HEK293 (cell line): ENCODE results near the gene KLK15.

ENCODE experiments used
- CTCF ChIA-PET: fragments of 350-600 bp; formaldehyde crosslinking; extraction: SDS; loops from one replicate; lab custom pipeline; 2021; ENCODE audit warnings: antibody characterized with exemption; lab: Yijun Ruan, JAX
- POLR2A ChIA-PET: fragments of 300-600 bp; formaldehyde crosslinking; extraction: SDS; loops from one replicate; lab custom pipeline; 2020; ENCODE audit warnings: antibody characterized with exemption, inconsistent platforms; lab: Yijun Ruan, JAX
- H3K27ac ChIP-seq: fragments of 200-500 bp; sonication (Bioruptor generic); 2 replicates; pipeline ENCODE4 v1.5.1; 2014; ENCODE audit warnings: low read depth, low read length, control low read depth, inconsistent platforms; ENCODE audit errors: extremely low read depth
- H3K36me3 ChIP-seq, 2 experiments: fragments of 200-500 bp in 1 of 2; sonication (Bioruptor generic) in 1 of 2; 1 replicate in 1 of 2; 2 replicates in 1 of 2; pipeline ENCODE4 v1.5.1; 2014 to 2017; ENCODE audit warnings: inconsistent platforms in 2 of 2, low read length in 2 of 2; ENCODE audit not compliant: control insufficient read depth in 2 of 2, insufficient read depth in 1 of 2
- H3K4me1 ChIP-seq: fragments of 200-500 bp; sonication (Bioruptor generic); 2 replicates; pipeline ENCODE4 v1.5.1; 2014; ENCODE audit warnings: mild to moderate bottlenecking, low read length, inconsistent platforms; ENCODE audit not compliant: control insufficient read depth, insufficient read depth
- H3K4me3 ChIP-seq: 2 replicates; pipeline ENCODE4 v1.5.1; 2011; ENCODE audit warnings: low read depth, mild to moderate bottlenecking, control low read depth, low read length, moderate library complexity
- H3K9me3 ChIP-seq: fragments of 200-500 bp; sonication (Bioruptor generic); 2 replicates; pipeline ENCODE4 v1.5.1; 2014; ENCODE audit warnings: low read depth, low read length, inconsistent platforms; ENCODE audit not compliant: control insufficient read depth, insufficient read depth
- HOXD13 ChIP-seq: sonication (generic); formaldehyde crosslinking; IDR thresholded peaks from 2 replicates; pipeline ENCODE4 v1.8.0; 2022; ENCODE audit warnings: missing genetic modification reagents, borderline replicate concordance
- KLF10 ChIP-seq: fragments of 450-650 bp; IDR thresholded peaks from 2 replicates; pipeline ENCODE4 v1.5.1; 2018; ENCODE audit warnings: missing biosample characterization, mild to moderate bottlenecking, missing genetic modification characterization
- KLF16 ChIP-seq: fragments of 450-650 bp; formaldehyde crosslinking; IDR thresholded peaks from 2 replicates; pipeline ENCODE4 v1.5.1; 2017; ENCODE audit warnings: missing biosample characterization, missing genetic modification characterization
- MEIS1 ChIP-seq: sonication (generic); formaldehyde crosslinking; IDR thresholded peaks from 2 replicates; pipeline ENCODE4 v1.8.1; 2022; ENCODE audit warnings: missing genetic modification reagents, mild to moderate bottlenecking, borderline replicate concordance
- PBX3 ChIP-seq: sonication (generic); formaldehyde crosslinking; IDR thresholded peaks from 2 replicates; pipeline ENCODE4 v1.8.1; 2022; ENCODE audit warnings: mild to moderate bottlenecking, moderate library complexity, missing genetic modification reagents
- RBAK ChIP-seq: fragments of 450-650 bp; formaldehyde crosslinking; IDR thresholded peaks from 2 replicates; pipeline ENCODE4 v1.5.1; 2016; ENCODE audit warnings: missing biosample characterization, missing genetic modification characterization
- SP3 ChIP-seq: fragments of 450-650 bp; formaldehyde crosslinking; IDR thresholded peaks from 2 replicates; pipeline ENCODE4 v1.5.1; 2016; ENCODE audit warnings: missing biosample characterization, missing genetic modification characterization
- TCF7L2 ChIP-seq: IDR thresholded peaks from 2 replicates; pipeline ENCODE4 v1.6.1; 2011; ENCODE audit warnings: low read depth, mild to moderate bottlenecking, inconsistent platforms, low read length, moderate library complexity, borderline replicate concordance
- WT1 ChIP-seq: fragments of 450-650 bp; formaldehyde crosslinking; IDR thresholded peaks from 2 replicates; pipeline ENCODE4 v1.5.1; 2016; ENCODE audit warnings: missing biosample characterization, missing genetic modification characterization
- YY2 ChIP-seq: fragments of 450-650 bp; formaldehyde crosslinking; IDR thresholded peaks from 2 replicates; pipeline ENCODE4 v1.5.1; 2016; ENCODE audit warnings: missing biosample characterization, missing genetic modification characterization
- ZEB2 ChIP-seq: fragments of 450-650 bp; formaldehyde crosslinking; IDR thresholded peaks from 2 replicates; pipeline ENCODE4 v1.5.1; 2016; ENCODE audit warnings: missing biosample characterization, missing genetic modification characterization
- ZFP41 ChIP-seq: fragments of 450-650 bp; formaldehyde crosslinking; IDR thresholded peaks from 2 replicates; pipeline ENCODE4 v1.5.1; 2016; ENCODE audit warnings: missing biosample characterization, missing genetic modification characterization, borderline replicate concordance
- ZIC2 ChIP-seq: fragments of 450-650 bp; formaldehyde crosslinking; IDR thresholded peaks from 2 replicates; pipeline ENCODE4 v1.5.1; 2016; ENCODE audit warnings: missing biosample characterization, missing genetic modification characterization
- ZNF132 ChIP-seq: fragments of 450-650 bp; formaldehyde crosslinking; IDR thresholded peaks from 2 replicates; pipeline ENCODE4 v1.5.1; 2017; ENCODE audit warnings: missing biosample characterization, missing genetic modification characterization, borderline replicate concordance
- ZNF140 ChIP-seq: fragments of 450-650 bp; formaldehyde crosslinking; IDR thresholded peaks from 2 replicates; pipeline ENCODE4 v1.5.1; 2016; ENCODE audit warnings: missing biosample characterization, missing genetic modification characterization
- ZNF148 ChIP-seq: fragments of 450-650 bp; formaldehyde crosslinking; IDR thresholded peaks from 2 replicates; pipeline ENCODE4 v1.5.0; 2017; ENCODE audit warnings: missing biosample characterization, missing genetic modification characterization, borderline replicate concordance
- ZNF169 ChIP-seq: fragments of 450-650 bp; formaldehyde crosslinking; IDR thresholded peaks from 2 replicates; pipeline ENCODE4 v1.5.1; 2016; ENCODE audit warnings: missing biosample characterization, missing genetic modification characterization
- ZNF174 ChIP-seq: fragments of 450-650 bp; formaldehyde crosslinking; IDR thresholded peaks from 2 replicates; pipeline ENCODE4 v1.5.0; 2017; ENCODE audit warnings: missing biosample characterization, mild to moderate bottlenecking, missing genetic modification characterization
- ZNF18 ChIP-seq: fragments of 450-650 bp; formaldehyde crosslinking; IDR thresholded peaks from 2 replicates; pipeline ENCODE4 v1.5.1; 2016; ENCODE audit warnings: missing biosample characterization, missing genetic modification characterization
- ZNF184 ChIP-seq: fragments of 450-650 bp; IDR thresholded peaks from 2 replicates; pipeline ENCODE4 v1.5.1; 2018; ENCODE audit warnings: missing biosample characterization, mild to moderate bottlenecking, missing genetic modification characterization
- ZNF19 ChIP-seq: fragments of 450-650 bp; formaldehyde crosslinking; IDR thresholded peaks from 2 replicates; pipeline ENCODE4; 2016; ENCODE audit warnings: missing biosample characterization, missing genetic modification characterization, low read depth
- ZNF2 ChIP-seq: fragments of 450-650 bp; formaldehyde crosslinking; IDR thresholded peaks from 2 replicates; pipeline ENCODE4 v1.5.1; 2016; ENCODE audit warnings: missing biosample characterization, missing genetic modification characterization
- ZNF211 ChIP-seq: fragments of 450-650 bp; formaldehyde crosslinking; IDR thresholded peaks from 2 replicates; pipeline ENCODE4 v1.5.1; 2016; ENCODE audit warnings: low read depth, missing biosample characterization, missing genetic modification characterization
- ZNF223 ChIP-seq: fragments of 450-650 bp; formaldehyde crosslinking; IDR thresholded peaks from 2 replicates; pipeline ENCODE4 v1.5.1; 2016; ENCODE audit warnings: missing biosample characterization, missing genetic modification characterization
- ZNF248 ChIP-seq: fragments of 450-650 bp; formaldehyde crosslinking; IDR thresholded peaks from 2 replicates; pipeline ENCODE4 v1.5.1; 2017; ENCODE audit warnings: missing biosample characterization, missing genetic modification characterization
- ZNF274 ChIP-seq, 2 experiments: fragments of 200-500 bp in 1 of 2; fragments of 450-650 bp in 1 of 2; sonication (Bioruptor generic) in 1 of 2; formaldehyde crosslinking in 1 of 2; IDR thresholded peaks; 2 replicates each; pipeline versions ENCODE4 v1.5.1 to v1.6.1; 2014 to 2016; ENCODE audit warnings: borderline replicate concordance in 1 of 2, inconsistent platforms in 1 of 2, low read length in 1 of 2, missing biosample characterization in 1 of 2, missing genetic modification characterization in 1 of 2
- ZNF292 ChIP-seq: fragments of 450-650 bp; formaldehyde crosslinking; IDR thresholded peaks from 2 replicates; pipeline ENCODE4 v1.5.1; 2016; ENCODE audit warnings: low read depth, missing biosample characterization, missing genetic modification characterization, borderline replicate concordance
- ZNF341 ChIP-seq: fragments of 450-650 bp; formaldehyde crosslinking; IDR thresholded peaks from 2 replicates; pipeline ENCODE4; 2016; ENCODE audit warnings: low read depth, missing biosample characterization, missing genetic modification characterization
- ZNF423 ChIP-seq: fragments of 450-650 bp; formaldehyde crosslinking; IDR thresholded peaks from 2 replicates; pipeline ENCODE4 v1.5.1; 2016; ENCODE audit warnings: missing biosample characterization, missing genetic modification characterization
- ZNF521 ChIP-seq: fragments of 450-650 bp; formaldehyde crosslinking; IDR thresholded peaks from 2 replicates; pipeline ENCODE4 v1.5.1; 2017; ENCODE audit warnings: missing biosample characterization, mild to moderate bottlenecking, missing genetic modification characterization
- ZNF654 ChIP-seq: fragments of 450-650 bp; formaldehyde crosslinking; IDR thresholded peaks from 2 replicates; pipeline ENCODE4 v1.5.1; 2016; ENCODE audit warnings: low read depth, missing biosample characterization, missing genetic modification characterization
- ZNF701 ChIP-seq: fragments of 450-650 bp; formaldehyde crosslinking; IDR thresholded peaks from 2 replicates; pipeline ENCODE4 v1.5.1; 2016; ENCODE audit warnings: missing biosample characterization, missing genetic modification characterization
- ZSCAN16 ChIP-seq: fragments of 450-650 bp; formaldehyde crosslinking; IDR thresholded peaks from 2 replicates; pipeline ENCODE4 v1.5.1; 2016; ENCODE audit warnings: missing biosample characterization, missing genetic modification characterization
- ZSCAN23 ChIP-seq: fragments of 450-650 bp; formaldehyde crosslinking; IDR thresholded peaks from 2 replicates; pipeline ENCODE4 v1.5.1; 2016; ENCODE audit warnings: missing biosample characterization, missing genetic modification characterization

The KLK15 gene

GRCh38 chr19:50817941-50818858 is 15.2 kb downstream of the KLK15 start:
- Histone ChIP-seq H3K27ac (no peak overlapping the region; the same call in 1 of the 2 replicates), H3K4me3 (peak overlapping the region; percentile 50), H3K4me1 (no peaks in the 10 kb centered on the region), H3K36me3 (no peaks in the 10 kb centered on the region), H3K9me3 (no peaks in the 10 kb centered on the region)
- ChIA-PET CTCF (interaction anchor here (0.7 kb wide), 1 partner anchor 114 kb away, joined by 3 read pairs; no protein-coding TSS in a partner anchor), POLR2A (interaction anchor here (1.3 to 1.5 kb wide), 2 partner anchors 13 to 14 kb away, joined by 6 to 10 read pairs; no protein-coding TSS in a partner anchor)
- TF ChIP-seq ZNF2 (tag by site-specific recombination) (no peak), ZIC2 (tag by site-specific recombination) (peak; percentile 86), ZNF140 (tag by site-specific recombination) (no peak), ZNF148 (tag by site-specific recombination) (no peak), ZNF223 (tag by site-specific recombination) (no peak), ZNF248 (tag by site-specific recombination) (no peak), ZNF521 (no peak), TCF7L2 (no peak), ZNF174 (tag by site-specific recombination) (no peak), YY2 (tag by site-specific recombination) (0 out of 2 replicates have a peak, but pooled peaks have one; percentile 16), ZNF292 (tag by site-specific recombination) (no peak), WT1 (tag by site-specific recombination) (no peak), KLF16 (tag by site-specific recombination) (peak; percentile 62; the same call in 1 of the 2 replicates), ZNF19 (tag by site-specific recombination) (no peak), ZNF341 (tag by site-specific recombination) (no peak), ZNF18 (tag by site-specific recombination) (no peak), ZNF169 (tag by site-specific recombination) (no peak), ZSCAN16 (tag by site-specific recombination) (no peak), ZFP41 (tag by site-specific recombination) (no peak), ZNF701 (no peak), RBAK (tag by site-specific recombination) (no peak), ZNF184 (tag by site-specific recombination) (no peak), KLF10 (no peak), ZNF211 (tag by site-specific recombination) (no peak), ZNF654 (tag by site-specific recombination) (no peak), SP3 (tag by site-specific recombination) (peak; percentile 89), ZNF423 (no peak), ZNF132 (tag by site-specific recombination) (no peak), ZSCAN23 (no peak), PBX3 (CRISPR knock-in tag) (0 out of 2 replicates have a peak, but pooled peaks have one; percentile 6), HOXD13 (CRISPR knock-in tag) (no peak), MEIS1 (CRISPR knock-in tag) (no peak), ZNF274 (IDR thresholded peaks at IDR 0.05; ENCODE audit: low read length) (no peak), ZNF274 (tag by site-specific recombination; IDR thresholded peaks at IDR 0.05; ENCODE audit: borderline replicate concordance) (no peak), ZEB2 (no peak)
